CD8-positive, alpha-beta memory T cell (primary cell): ENCODE data around the gene SLC24A3. TPM values are rescaled to one million over a fixed set of nuclear protein-coding genes. Genes with fewer than 3 reads are reported as not detected.

Experiments
- CTCF ChIA-PET: fragments of 350-600 bp; sonication (Branson Sonifier 250); formaldehyde crosslinking; loops from one replicate; lab custom pipeline; 2021; ENCODE audit warnings: antibody characterized with exemption; lab: Charles Lee
- POLR2A ChIA-PET: fragments of 350-600 bp; sonication (Branson Sonifier 250); formaldehyde crosslinking; loops from one replicate; lab custom pipeline; 2021; ENCODE audit warnings: antibody characterized with exemption; lab: Charles Lee
- DNase-seq, 5 donors: peaks; one replicate each; pipeline versions ENCODE4 v3.0.0 to v3.0.0-alpha.2; 2020 to 2022; ENCODE audit warnings: mixed read lengths in 1 of 5
- H3K27ac ChIP-seq: one replicate; pipeline ENCODE4 v1.7.0; 2013; ENCODE audit warnings: low read depth, mild to moderate bottlenecking, low read length, moderate library complexity
- H3K27me3 ChIP-seq: 2 replicates; pipeline ENCODE4 v1.7.0; 2013; ENCODE audit warnings: low read length, mild to moderate bottlenecking; ENCODE audit not compliant: insufficient read depth, poor library complexity, severe bottlenecking
- H3K36me3 ChIP-seq: 2 replicates; pipeline ENCODE4 v1.7.0; 2013; ENCODE audit warnings: mild to moderate bottlenecking, low read length, moderate library complexity; ENCODE audit not compliant: insufficient read depth
- H3K4me1 ChIP-seq: 2 replicates; pipeline ENCODE4 v1.7.0; 2013; ENCODE audit warnings: mild to moderate bottlenecking, low read length, moderate library complexity; ENCODE audit not compliant: insufficient read depth
- H3K4me3 ChIP-seq: 2 replicates; pipeline ENCODE4 v1.7.0; 2013; ENCODE audit warnings: mild to moderate bottlenecking, low read length
- H3K9me3 ChIP-seq: 2 replicates; pipeline ENCODE4 v1.7.0; 2013; ENCODE audit warnings: mild to moderate bottlenecking, low read length
- H3K27ac Mint-ChIP-seq, 8 donors: one replicate each; pipeline ENCODE4 v1.8.0; 2020 to 2021; ENCODE audit warnings: mixed read lengths in 8 of 8, mild to moderate bottlenecking in 6 of 8, inconsistent platforms in 3 of 8, moderate library complexity in 3 of 8
- H3K27me3 Mint-ChIP-seq, 2 donors: one replicate each; pipeline ENCODE4 v1.8.0; 2020 to 2021; ENCODE audit warnings: mixed read lengths in 2 of 2, mild to moderate bottlenecking in 1 of 2, moderate library complexity in 1 of 2
- H3K36me3 Mint-ChIP-seq, 3 donors: one replicate each; pipeline ENCODE4 v1.8.0; 2020 to 2021; ENCODE audit warnings: mixed read lengths in 3 of 3, inconsistent platforms in 1 of 3, mild to moderate bottlenecking in 1 of 3
- H3K4me1 Mint-ChIP-seq, 3 donors: one replicate each; pipeline ENCODE4 v1.8.0; 2020 to 2021; ENCODE audit warnings: mixed read lengths in 3 of 3, inconsistent platforms in 1 of 3, mild to moderate bottlenecking in 1 of 3
- H3K4me3 Mint-ChIP-seq, 7 donors: one replicate each; pipeline ENCODE4 v1.8.0; 2020 to 2021; ENCODE audit warnings: mixed read lengths in 7 of 7, mild to moderate bottlenecking in 6 of 7, moderate library complexity in 4 of 7, inconsistent platforms in 2 of 7
- H3K9me3 Mint-ChIP-seq, 5 donors: one replicate each; pipeline ENCODE4 v1.8.0; 2020 to 2022; ENCODE audit warnings: mixed read lengths in 5 of 5, mild to moderate bottlenecking in 3 of 5, moderate library complexity in 2 of 5, inconsistent platforms in 1 of 5
- polyA plus RNA-seq: library from polyadenylated mRNA; unstranded; fragments of 300-500 nt; fragmentation: Illumina TruSeq; gene quantifications from one replicate; pipeline ENCODE4 v1.2.3, GENCODE V29; 2021
- total RNA-seq, 2 experiments: library from RNA; stranded (reverse); gene quantifications; one replicate each; pipeline ENCODE4 v1.2.3, GENCODE V29; 2021

Gene SLC24A3
- total and polyA plus RNA-seq, 3 experiments from 2014 or later, result not detected

DNA sequence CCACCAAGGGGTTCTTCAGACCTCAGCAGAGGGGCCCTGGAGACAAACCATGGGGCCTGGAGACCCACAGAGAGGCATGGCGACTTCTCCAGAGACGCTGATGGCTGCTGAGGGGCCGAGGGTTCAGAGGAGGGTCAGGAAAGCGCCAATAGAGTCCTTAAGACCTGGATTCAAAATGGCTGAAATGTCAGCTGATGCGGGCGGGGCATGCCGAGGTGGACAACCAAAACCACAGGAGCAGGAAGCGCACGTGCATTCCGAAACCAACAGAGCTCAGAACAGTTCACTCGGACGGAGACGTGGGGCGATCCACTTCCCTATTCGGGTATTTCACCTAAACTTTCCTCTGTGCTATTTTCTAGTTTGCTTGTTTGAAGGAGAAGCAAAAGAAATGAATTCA, 445.7 kb downstream of the SLC24A3 start:
- no peaks in the 10 kb centered on the region for H3K27me3 ChIP-seq
- no peaks in the 10 kb centered on the region for H3K9me3 ChIP-seq
- H3K4me3 Mint-ChIP-seq, result no peak overlapping the region
- H3K27ac Mint-ChIP-seq, result no peak overlapping the region
- H3K36me3 Mint-ChIP-seq, result no peaks in the 10 kb centered on the region
- no peaks in the 10 kb centered on the region for H3K36me3 ChIP-seq
- no peak for DNase-seq
- ChIA-PET CTCF (no interaction called here), POLR2A (no interaction called here)
- H3K4me1 Mint-ChIP-seq, result peaks cover 1 to 6% (median 4%) of the 10 kb centered on the region in 3 donors
- H3K4me1 ChIP-seq, result no peaks in the 10 kb centered on the region
- H3K9me3 Mint-ChIP-seq, result peaks cover 0 to 2% (median 0%) of the 10 kb centered on the region in 5 donors
- H3K4me3 ChIP-seq, result no peak overlapping the region
- H3K27me3 Mint-ChIP-seq, result peaks cover 3 to 26% of the 10 kb centered on the region in 2 donors
- H3K27ac ChIP-seq, result no peak overlapping the region

DNA sequence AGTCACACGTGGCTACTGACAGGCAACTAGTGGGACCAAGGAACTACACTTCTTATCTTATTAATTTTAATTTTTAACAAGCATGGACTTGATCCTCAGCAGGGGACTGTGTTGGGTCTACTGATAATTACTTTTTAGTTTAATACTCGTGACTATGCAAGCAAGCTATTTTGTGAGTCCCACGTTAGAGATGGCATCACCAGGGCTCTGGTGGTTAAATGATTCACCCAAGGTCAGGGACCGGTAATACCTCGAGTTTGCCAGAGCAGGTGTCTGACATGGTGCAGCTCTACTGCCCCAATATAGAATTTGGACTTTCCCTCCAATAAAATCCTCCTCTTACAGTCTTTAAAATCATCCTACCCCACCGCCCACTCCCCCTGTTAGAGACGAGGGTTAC, 447.0 kb downstream of the SLC24A3 start:
- H3K27me3 ChIP-seq, result no peaks in the 10 kb centered on the region
- Mint-ChIP-seq H3K27ac (no peak overlapping the region), H3K4me3 (no peak overlapping the region), H3K27me3 (peaks cover 3 to 21% of the 10 kb centered on the region in 2 donors), H3K4me1 (peaks cover 1 to 6% (median 4%) of the 10 kb centered on the region in 3 donors), H3K9me3 (peaks cover 0 to 2% (median 0%) of the 10 kb centered on the region in 5 donors), H3K36me3 (no peaks in the 10 kb centered on the region)
- CTCF ChIA-PET, result no interaction called here
- no peaks in the 10 kb centered on the region for H3K4me1 ChIP-seq
- H3K9me3 ChIP-seq, result no peaks in the 10 kb centered on the region
- no peak overlapping the region for H3K27ac ChIP-seq
- no peak for DNase-seq
- no peak overlapping the region for H3K4me3 ChIP-seq
- POLR2A ChIA-PET, result no interaction called here
- H3K36me3 ChIP-seq, result no peaks in the 10 kb centered on the region

DNA sequence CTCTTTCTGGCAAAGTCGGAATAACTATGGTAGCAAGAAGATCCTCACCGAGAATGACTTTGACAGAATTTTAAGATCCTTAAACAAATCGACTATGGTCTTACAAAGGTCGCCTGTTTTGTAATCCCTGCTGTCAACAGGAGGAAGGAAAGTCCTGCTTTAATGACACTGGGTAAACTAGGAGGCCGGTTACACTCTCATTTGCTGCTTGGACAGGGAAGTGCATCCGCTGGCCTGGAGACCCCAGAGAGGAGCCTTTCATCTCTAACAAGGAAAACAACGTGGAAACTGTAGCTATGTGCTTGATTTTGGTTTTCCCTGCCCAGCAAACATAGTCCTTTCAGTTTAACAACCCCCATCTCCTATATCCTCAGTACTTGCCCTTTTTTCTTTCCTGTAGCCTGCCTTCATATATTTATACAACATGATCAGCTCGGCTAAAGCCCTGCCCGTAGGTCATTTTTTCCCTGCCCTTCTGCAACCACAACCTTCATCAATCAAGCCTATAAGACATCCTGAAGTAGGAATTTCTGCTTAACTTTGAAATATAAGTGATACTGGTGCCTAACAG, 448.5 kb downstream of the SLC24A3 start:
- peaks cover 3 to 23% of the 10 kb centered on the region in 2 donors for H3K27me3 Mint-ChIP-seq
- no peaks in the 10 kb centered on the region for H3K4me1 ChIP-seq

DNA sequence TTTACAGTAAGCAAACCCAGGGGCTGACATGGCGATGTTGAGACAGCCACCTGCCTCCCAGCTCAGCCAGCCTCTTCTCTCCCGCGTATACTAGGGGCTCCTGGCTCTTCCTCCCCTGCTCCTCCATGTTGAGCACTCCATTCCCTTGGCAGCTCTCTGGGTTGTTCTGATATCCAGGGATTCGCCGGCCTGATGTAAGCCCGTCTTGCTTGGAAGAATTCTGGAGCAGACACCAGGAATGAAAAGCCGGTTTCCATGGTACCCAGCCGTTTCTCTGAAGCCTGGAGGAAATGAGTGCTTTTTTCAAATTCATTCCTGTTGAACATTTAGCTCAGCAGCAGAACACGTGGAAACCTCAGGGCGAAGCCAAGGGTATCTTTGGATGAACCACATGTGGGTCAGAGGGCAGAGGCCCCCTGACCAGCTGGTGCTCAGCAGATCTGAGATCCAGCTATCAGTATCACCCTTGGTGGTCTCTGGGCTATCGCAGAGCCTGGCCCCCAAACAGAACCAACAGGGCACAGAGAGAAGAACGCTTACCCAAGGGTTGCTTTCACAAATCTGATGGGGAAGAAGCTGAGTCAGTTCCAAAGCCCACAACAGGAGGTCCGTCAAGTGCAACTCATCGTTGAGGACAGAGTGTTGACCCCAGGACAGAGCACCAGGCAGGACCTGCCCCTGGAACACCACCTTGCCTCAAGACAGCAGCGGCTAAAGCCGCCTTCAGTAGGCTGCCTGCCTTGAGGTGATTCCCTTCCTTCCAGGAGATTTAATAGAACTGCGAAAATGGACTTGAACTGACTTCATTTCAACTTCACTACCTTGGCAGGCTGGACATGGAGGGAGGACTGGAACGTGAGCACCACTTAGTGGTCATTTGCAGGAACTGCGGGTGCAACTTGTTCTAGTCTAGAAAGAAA, 449.5 kb downstream of the SLC24A3 start:
- H3K9me3 ChIP-seq, result no peaks in the 10 kb centered on the region
- Mint-ChIP-seq H3K36me3 (no peaks in the 10 kb centered on the region), H3K27me3 (peaks cover 3 to 24% of the 10 kb centered on the region in 2 donors), H3K4me1 (peaks cover 1 to 6% (median 4%) of the 10 kb centered on the region in 3 donors), H3K9me3 (peaks cover 0 to 2% (median 0%) of the 10 kb centered on the region in 5 donors), H3K27ac (no peak overlapping the region), H3K4me3 (no peak overlapping the region)
- H3K27ac ChIP-seq, result no peak overlapping the region
- H3K27me3 ChIP-seq, result no peaks in the 10 kb centered on the region
- H3K4me3 ChIP-seq, result no peak overlapping the region
- DNase-seq, result peak in 3 of 5 donors; percentile 7 to 25 (median 16)
- no peaks in the 10 kb centered on the region for H3K4me1 ChIP-seq
- CTCF ChIA-PET, result interaction anchor here (0.7 to 1.5 kb wide), 3 partner anchors 12 to 31 kb away, joined by 3 read pairs; no protein-coding TSS in a partner anchor
- H3K36me3 ChIP-seq, result no peaks in the 10 kb centered on the region
- POLR2A ChIA-PET, result no interaction called here

More for the DNA sequence above, 448.5 kb downstream of the SLC24A3 start:
- Histone ChIP-seq H3K4me3 (no peak overlapping the region), H3K9me3 (no peaks in the 10 kb centered on the region), H3K27ac (no peak overlapping the region), H3K36me3 (no peaks in the 10 kb centered on the region), H3K27me3 (no peaks in the 10 kb centered on the region)
- Mint-ChIP-seq H3K36me3 (no peaks in the 10 kb centered on the region), H3K27ac (no peak overlapping the region), H3K4me3 (no peak overlapping the region), H3K9me3 (peaks cover 0 to 2% (median 0%) of the 10 kb centered on the region in 5 donors), H3K4me1 (peaks cover 1 to 6% (median 4%) of the 10 kb centered on the region in 3 donors)
- CTCF ChIA-PET, result interaction anchor here (1.5 kb wide), 1 partner anchor 11 kb away, joined by 3 read pairs; no protein-coding TSS in a partner anchor
- POLR2A ChIA-PET, result no interaction called here
- DNase-seq, result no peak

DNA sequence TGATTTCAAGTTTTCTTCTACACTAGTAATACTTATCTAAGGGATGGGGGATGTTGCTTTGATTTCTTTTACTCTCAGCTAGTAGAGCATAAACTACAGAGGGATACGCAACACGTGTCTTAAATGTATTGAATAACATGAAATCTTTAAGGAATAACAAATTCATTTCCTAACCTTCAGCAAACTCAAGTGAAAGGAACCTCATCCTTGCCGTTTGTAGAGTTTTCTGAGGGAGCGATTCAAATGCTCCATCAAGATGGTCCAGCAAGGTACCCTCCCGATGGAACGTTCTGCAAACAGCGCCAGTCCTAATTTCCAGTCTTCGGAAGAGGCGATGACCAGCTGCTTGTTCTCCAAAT, 450.2 kb downstream of the SLC24A3 start:
- Histone ChIP-seq H3K27ac (no peak overlapping the region), H3K9me3 (no peaks in the 10 kb centered on the region), H3K27me3 (no peaks in the 10 kb centered on the region), H3K4me3 (no peak overlapping the region), H3K36me3 (no peaks in the 10 kb centered on the region), H3K4me1 (no peaks in the 10 kb centered on the region)
- no peaks in the 10 kb centered on the region for H3K36me3 Mint-ChIP-seq
- H3K27me3 Mint-ChIP-seq, result peaks cover 3 to 24% of the 10 kb centered on the region in 2 donors
- ChIA-PET CTCF (interaction anchor here (0.7 kb wide), 1 partner anchor 30 kb away, joined by 3 read pairs; no protein-coding TSS in a partner anchor), POLR2A (no interaction called here)
- H3K27ac Mint-ChIP-seq, result no peak overlapping the region
- DNase-seq, result no peak
- peaks cover 1 to 6% (median 4%) of the 10 kb centered on the region in 3 donors for H3K4me1 Mint-ChIP-seq
- peaks cover 0 to 2% (median 0%) of the 10 kb centered on the region in 5 donors for H3K9me3 Mint-ChIP-seq
- no peak overlapping the region for H3K4me3 Mint-ChIP-seq

DNA sequence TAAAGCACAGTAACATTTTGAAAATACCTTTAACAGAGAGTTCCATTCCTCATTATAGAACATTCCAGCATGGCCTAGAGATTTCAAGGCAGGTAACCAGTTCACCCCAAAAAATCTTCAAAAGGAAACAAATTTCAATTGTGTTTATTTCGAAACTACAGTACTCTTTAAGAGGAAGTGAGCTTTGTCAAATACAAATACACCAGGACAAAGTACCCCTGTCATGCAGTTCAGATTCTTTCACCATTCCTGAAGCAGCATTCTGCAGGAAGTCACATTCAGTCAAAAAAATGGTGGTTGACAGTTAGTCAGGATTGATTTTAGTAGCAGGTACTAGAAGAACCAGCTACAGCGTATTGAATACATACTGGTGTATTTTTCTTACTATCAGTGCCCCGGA, 456.0 kb downstream of the SLC24A3 start:
- no peaks in the 10 kb centered on the region for H3K9me3 Mint-ChIP-seq
- H3K4me1 Mint-ChIP-seq, result no peaks in the 10 kb centered on the region
- Histone ChIP-seq H3K4me3 (no peak overlapping the region), H3K27me3 (no peaks in the 10 kb centered on the region), H3K27ac (no peak overlapping the region), H3K36me3 (no peaks in the 10 kb centered on the region), H3K4me1 (no peaks in the 10 kb centered on the region), H3K9me3 (no peaks in the 10 kb centered on the region)
- ChIA-PET POLR2A (no interaction called here), CTCF (no interaction called here)
- peaks cover 2 to 3% of the 10 kb centered on the region in 2 donors for H3K27me3 Mint-ChIP-seq
- H3K36me3 Mint-ChIP-seq, result no peaks in the 10 kb centered on the region
- DNase-seq, result no peak
- no peak overlapping the region for H3K27ac Mint-ChIP-seq
- H3K4me3 Mint-ChIP-seq, result no peak overlapping the region

DNA sequence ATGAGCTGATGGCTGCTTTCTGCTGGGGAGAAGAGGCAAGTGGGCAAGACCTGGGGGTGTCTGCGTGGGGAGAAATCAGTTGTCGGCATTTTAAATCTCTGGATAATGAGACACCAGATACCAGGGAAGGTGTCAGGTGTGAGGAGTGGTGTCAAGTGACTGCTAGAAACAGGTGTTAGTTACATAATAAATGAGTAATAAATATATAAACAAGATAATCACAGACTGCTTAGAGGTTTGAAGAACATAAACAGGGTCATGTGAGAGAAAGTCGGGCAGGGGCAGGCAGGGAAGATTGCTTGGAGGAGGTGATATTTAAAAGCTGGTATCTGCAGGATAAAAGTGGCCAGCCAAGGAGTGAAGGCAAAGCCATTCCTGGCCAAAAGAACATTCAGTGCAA, 458.4 kb downstream of the SLC24A3 start:
- Histone ChIP-seq H3K4me1 (no peaks in the 10 kb centered on the region), H3K27ac (no peak overlapping the region), H3K27me3 (no peaks in the 10 kb centered on the region), H3K9me3 (no peaks in the 10 kb centered on the region), H3K4me3 (no peak overlapping the region), H3K36me3 (no peaks in the 10 kb centered on the region)
- Mint-ChIP-seq H3K36me3 (no peaks in the 10 kb centered on the region), H3K4me3 (no peak overlapping the region), H3K27me3 (peaks cover 2 to 3% of the 10 kb centered on the region in 2 donors), H3K4me1 (no peaks in the 10 kb centered on the region), H3K9me3 (no peaks in the 10 kb centered on the region), H3K27ac (no peak overlapping the region)
- POLR2A ChIA-PET, result no interaction called here
- no peak for DNase-seq
- CTCF ChIA-PET, result no interaction called here

DNA sequence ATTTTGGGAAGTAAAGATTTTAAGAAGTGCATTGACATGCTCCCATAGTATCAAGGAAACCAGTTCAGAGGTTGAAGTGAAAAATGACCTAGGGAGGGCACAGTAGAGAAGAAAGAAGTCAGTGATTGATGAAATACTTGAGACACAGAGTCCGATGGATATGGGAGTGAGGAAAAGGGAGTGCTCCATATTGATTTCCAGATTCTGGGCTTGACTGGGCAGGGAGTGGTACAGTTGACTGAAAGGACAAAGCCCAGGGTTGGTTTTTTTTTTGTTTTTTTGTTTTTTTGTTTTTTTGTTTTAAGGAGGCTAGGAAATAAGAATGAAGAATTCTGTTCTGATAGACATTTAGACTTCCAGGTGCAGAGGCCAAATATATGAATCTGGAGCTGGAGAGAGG, 458.9 kb downstream of the SLC24A3 start:
- Mint-ChIP-seq H3K27ac (no peak overlapping the region), H3K27me3 (peaks cover 2 to 4% of the 10 kb centered on the region in 2 donors), H3K36me3 (no peaks in the 10 kb centered on the region), H3K4me3 (no peak overlapping the region), H3K9me3 (no peaks in the 10 kb centered on the region), H3K4me1 (no peaks in the 10 kb centered on the region)
- POLR2A ChIA-PET, result no interaction called here
- Histone ChIP-seq H3K4me1 (no peaks in the 10 kb centered on the region), H3K27ac (no peak overlapping the region), H3K27me3 (no peaks in the 10 kb centered on the region), H3K9me3 (no peaks in the 10 kb centered on the region), H3K36me3 (no peaks in the 10 kb centered on the region), H3K4me3 (no peak overlapping the region)
- no peak for DNase-seq
- CTCF ChIA-PET, result no interaction called here
